ELR (cell line): ENCODE results near the gene NPAS3.

ENCODE experiments used
- DNase-seq: peaks from one replicate; pipeline ENCODE4 v3.0.0-alpha.2; 2015; ENCODE audit warnings: low read depth

NPAS3 gene

DNA sequence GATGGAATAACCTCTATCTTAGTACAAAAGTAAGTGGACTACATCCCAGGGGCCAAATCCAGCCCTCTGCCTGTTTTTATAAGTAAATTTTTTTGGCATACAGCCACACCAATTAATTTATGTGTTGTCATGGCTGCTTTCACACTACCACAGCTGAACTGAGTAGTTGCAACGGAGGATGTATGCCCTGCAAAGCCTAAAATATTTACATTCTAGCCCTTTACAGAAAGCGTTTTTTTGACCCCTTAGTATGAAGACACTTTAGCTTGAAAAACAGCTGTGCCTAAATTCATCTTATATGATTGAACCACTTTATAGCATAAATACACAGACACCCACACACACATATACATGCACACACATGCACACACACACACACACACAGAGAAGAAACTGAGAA lies 510.6 kb downstream of the NPAS3 start:
- no peak for DNase-seq

DNA sequence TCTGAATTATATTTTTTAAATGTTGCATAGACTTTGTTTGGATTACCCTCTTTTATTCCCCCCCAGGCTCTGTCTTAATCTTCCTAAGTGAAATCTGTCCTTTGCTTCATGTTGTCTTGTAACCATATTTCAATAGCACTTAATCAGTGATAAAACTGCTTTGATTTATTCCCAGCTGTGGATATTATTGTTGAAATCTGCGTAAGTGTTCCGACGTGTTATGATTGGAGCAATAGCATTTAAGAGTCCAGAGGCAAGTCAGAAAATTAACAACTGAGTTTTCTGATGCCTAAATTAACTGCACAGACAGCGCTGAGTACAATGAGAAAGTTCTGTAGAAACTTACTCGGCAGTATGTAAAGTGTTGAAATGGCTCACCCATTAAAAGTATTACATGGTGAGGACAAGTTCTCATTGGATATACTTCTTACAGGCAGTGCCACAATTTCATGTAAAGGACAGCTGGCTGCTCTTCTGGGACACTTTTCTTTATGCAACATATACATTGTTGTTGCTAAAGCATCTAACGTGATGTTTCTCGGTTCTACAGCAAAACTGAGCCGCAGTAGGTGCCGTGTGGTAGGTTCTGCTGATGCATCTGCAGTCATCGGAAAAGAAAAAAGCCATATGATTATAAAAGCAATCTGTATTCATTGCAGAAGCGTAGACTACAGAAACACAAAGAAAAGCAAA lies 511.2 kb downstream of the NPAS3 start:
- no peak for DNase-seq

DNA sequence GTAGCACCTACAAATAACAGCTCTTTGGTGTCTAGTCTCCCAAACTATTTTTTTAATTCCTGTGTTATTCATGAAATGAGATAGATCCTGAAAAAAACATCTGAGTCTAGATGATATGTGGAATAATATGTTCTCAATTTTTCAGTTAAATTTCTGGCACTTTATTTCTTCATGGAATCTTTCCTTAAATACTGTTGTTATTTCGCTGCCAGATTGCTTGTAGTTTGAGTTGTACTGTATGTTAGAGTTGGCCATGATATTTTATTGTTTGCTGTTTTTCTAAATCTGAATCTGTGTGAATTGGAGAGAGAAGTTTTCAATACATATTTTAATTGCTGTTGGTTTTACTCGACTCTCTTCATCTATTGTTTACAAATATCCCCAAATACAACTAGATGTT lies 511.7 kb downstream of the NPAS3 start:
- no peak for DNase-seq

DNA sequence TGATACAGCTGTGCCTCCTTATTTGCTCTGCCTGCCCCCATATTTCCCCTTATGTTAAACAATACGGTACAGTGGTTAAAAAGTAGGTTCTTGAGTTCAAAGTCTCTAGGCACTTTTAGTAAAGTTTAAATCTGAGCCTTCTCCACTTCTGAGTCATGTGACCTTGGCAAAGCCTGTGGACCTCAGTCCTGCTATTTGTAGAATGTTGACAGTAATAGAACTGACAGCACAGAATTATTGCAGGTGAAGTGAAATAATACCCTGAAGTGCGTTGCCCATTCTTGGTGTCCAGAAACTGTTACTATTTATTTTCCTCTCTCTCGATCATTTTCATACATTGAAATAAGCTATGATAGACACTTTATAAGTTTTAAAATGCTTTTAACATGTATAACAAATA lies 512.5 kb downstream of the NPAS3 start:
- no peak for DNase-seq

DNA sequence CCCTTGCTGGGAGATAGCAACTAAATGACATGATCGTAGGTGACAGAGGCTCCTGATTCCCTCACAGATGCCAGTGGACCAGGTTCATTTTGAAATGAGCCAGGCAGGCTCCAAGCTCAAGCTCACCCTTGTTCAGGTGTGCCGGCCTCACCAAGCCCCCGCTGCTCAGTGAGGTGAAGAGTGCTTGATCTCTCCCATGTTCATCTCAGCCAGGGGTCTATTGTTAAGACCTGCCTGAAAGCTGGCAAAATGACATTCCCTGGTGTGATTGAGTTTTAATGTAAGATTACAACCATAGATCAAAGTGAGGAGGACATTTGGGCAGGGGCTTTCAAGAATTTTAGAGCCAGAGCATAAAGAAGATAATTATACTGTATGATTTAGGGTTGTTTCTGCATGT lies 514.3 kb downstream of the NPAS3 start:
- no peak for DNase-seq

DNA sequence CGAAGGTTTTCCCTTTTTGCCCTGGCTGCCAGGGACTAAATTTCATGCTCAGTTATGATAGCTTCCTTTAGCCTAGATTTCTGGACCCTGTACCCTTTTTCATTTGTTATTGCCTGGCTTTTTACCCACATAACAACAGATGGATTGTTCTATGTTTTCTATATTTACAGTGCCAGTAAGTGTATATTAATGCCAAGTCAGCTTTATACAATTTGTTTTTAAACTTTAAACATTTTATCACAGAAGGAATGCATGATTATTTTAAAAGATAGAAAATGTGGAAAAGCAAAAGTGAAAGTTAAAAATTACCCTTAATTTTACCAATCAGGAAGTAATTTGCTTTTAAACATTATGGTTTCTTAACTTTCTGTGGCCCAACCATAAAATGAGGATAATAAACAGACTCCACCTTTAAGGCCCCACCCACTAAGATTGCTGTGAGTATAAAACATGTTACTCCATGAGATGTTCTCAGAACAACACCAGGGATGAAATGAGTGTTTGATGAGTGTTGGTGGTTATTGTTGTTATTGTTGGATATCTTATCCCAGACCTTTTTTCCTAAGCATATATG lies 515.4 kb downstream of the NPAS3 start:
- DNase-seq: no peak

DNA sequence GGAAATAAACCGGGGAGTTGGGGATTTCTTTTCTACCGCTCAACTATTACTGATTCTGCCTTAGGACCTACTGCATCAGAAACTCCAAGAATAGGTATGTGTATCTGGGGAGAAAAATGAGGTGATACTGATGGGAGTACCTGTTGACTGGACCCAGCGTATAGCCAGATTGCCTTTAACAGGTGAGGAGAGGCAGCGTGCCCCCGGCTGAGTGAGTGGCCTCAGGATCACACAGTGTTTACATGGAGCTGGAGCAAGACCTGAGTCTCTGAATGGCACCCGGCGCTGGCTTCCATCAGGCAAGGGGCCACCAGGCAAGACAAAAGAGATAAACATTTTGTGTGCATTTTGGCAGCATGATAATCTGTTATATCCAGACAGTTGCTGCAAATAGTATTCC lies 516.0 kb downstream of the NPAS3 start:
- no peak for DNase-seq

DNA sequence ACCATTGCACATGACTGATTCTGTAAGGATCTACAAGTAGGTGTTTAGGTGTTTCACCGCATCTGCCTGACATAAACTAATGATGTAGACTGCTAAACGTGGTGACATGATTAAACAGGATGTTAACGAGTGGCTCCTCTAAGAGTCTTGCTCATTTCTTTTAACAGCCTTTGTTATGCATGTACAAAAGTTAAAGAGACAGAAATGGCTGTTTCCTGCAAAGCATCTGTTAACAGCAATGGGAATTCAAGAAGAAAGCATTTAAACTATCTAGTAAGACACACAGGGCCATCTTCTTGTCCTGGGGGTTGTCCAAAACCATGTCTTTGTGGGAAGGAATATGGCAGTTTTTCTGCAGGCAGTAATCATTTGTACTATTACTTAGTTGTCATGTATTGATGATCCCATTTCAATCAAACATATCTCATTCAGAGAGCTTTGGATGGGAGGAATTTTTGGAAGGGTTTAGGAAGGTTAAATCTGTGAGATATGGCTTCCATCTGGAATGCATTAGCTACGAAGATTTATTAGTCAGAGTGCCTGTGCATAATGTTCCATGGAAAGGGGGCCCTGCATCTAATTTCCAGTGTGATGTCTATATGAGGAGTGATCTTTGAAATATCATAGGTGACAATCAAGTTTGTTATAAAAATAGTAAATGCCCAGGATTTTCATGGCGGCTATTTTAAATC lies 517.1 kb downstream of the NPAS3 start:
- DNase-seq: no peak

DNA sequence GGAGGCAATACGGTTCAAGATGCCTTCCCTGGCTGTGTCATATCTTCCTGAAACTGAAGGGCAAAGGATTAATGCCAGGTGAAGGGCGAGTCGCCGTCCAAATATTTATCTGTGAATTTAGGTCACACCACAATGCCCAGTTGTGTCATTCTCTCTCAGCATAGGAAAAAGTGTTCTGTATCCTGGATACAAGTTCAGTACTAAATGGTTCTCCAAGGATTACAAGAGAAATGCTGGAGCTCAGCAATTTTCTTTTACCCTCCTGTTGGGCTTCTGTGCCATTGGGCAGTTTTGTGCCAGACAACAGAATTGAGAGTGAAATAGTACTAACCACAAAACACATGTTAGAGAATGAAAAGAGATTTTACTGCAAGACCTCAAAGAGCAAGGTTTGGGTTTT lies 518.3 kb downstream of the NPAS3 start:
- no peak for DNase-seq

DNA sequence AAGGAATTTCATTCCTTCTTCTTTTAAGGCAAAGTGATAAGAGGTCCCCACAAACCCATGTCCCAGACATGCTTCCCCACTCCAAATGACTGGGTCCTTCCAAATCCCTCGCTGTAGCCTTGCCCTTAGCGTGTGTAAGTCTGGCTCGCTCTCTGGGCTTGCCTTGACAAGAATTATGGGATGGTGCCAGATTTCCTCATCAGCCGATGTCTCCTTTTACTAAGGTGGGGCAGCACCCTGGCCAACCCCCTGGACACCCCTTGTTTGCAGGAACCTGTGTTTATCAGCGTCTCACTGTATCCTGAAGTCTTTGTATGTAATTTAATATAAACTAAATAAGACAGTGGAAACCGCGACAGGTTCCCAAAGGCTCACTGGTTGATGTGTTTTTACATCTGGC lies 518.9 kb downstream of the NPAS3 start:
- no peak for DNase-seq

DNA sequence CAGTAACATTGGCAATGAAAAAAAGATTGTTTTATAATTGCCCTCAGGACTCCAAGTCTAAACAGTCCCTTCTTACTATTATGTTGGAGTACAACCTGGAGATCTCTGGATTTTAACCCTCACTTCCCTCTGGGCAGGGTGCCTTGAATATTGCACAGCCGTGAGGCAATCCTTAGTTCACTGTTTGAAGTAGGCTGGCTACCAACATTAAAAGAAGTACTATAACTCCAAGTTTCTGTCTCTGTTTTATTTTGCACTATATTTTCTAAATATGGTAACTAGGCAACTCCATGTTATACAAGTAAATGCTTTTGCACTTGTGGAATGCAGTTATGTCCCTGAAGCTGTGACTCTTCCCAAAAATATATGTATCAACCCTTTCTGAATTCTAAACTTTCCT lies 521.5 kb downstream of the NPAS3 start:
- DNase-seq: no peak

DNA sequence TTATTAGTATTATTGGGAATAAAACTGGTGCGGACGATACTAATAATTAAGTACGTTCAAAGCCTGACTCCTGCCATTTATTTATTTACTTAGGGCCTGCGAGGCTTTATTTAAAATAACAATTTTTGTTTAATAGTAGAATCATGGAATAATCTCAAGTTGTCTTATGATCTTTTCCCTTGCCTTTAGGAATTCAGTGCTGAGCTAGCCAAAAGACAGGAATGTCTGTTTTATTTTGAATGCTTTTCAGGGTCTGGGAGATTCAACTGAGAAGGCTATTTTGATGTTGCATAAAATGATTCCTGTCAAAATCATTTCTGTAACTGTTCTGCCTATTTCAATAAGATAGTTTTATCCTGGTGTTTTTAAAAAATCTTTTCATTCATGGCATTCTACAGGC lies 522.4 kb downstream of the NPAS3 start:
- DNase-seq: no peak

DNA sequence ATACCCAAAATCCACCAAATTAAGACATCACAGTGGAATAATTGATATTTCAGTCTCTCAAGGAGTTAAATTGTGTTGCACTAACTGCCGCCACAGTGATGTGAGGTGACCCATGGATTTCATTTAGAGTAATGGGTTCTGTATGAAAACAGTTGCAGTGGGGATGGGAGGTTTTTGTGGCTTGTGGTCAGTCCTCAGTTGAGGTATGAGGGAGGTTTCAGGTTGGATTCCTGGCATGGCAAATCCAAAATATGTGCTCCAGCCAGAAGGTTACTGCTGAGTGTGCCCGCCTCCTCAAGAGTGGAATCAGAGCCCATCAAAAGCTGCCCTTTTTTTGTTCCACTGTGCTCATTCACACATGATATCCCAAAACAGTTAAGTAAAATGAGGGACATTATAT lies 525.1 kb downstream of the NPAS3 start:
- DNase-seq: no peak

DNA sequence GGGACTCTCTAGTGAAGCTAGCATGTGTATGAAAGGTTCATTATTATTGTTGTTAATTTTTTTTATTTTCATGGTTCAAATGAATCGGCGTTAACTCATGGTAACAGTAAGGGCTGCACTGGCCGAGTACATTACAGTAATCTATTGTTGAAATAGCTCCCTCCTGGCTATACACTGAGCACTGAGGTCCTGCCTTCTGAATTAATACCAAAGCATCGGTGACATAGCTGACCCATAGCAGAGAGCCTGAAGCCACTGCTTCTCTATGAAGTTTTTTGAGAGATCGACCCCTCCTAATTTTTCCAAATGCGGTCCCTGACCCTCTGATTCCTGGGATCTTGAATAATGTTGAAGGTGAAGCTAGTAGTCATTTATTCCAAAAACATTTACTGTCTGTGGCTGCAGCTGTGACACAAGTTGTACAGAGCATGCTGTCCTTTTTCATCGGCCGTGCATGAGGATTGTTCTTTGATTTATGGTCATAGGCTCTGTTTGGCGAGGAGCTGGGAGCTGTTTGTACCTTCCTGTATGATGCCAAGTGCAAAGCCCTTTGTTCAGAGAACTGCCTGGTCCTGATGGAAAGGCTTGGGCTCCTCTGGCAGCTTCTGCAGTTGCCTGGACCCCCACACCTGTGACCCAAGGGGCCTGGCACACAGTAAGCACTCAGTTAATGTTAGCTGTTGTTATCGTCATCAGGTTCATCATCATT lies 525.7 kb downstream of the NPAS3 start:
- no peak for DNase-seq

DNA sequence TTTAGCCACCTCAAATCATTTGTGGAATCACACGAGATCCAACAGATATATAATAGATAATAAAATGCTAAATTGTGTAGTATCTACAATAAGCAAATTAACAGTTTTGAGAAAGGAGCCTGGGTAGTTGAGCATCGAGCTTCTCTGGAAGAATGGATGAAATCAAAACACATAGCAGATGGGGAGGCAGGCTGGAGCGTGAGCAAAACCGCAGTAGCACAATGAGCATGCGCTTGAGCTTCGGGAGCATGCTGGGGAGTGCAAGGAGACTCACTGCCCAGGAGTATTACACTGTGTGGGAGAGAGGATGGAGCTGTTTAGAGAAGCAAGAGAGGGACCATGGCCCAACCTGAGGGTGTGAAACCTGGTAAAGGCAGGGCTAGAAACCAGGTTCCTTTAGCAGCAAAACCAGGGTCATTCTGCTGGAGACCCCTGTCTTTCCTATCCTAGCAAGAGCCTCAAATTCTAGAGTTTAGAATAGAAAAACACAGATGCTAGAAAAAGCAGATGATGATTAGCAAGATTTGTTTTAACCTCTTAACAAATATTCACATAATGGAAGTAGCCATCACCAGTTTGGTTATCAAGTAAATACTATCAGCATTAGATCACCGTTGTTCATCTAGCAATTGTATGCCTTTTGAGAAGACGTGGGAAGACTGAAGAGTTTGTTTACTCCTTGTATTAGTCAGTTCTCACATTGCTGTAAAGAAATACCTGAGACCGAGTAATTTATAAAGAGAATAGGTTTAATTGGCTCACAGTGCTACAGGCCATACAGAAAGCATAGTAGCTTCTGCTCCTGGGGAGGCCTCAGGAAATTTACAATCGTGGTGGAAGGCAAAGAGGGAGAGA lies 527.4 kb downstream of the NPAS3 start:
- DNase-seq: peak; percentile 46

DNA sequence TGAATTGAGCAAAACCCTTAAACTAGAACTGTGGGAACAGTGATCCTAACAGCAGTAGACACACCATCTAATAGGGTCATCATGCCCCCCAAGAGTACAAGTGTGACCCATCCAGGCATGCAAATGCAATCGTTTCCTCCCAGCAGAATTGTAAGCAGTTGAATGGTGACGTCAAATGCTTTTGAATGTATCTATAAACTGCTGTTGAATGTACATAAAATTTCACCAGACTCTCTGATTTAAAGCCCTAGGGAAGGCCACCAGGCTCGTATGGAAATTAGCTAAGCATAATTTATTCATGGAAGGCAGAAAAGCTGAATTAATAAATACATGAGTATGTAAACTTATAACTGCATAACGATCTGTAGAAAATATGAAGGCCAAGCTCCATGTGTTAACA lies 529.3 kb downstream of the NPAS3 start:
- DNase-seq: no peak

DNA sequence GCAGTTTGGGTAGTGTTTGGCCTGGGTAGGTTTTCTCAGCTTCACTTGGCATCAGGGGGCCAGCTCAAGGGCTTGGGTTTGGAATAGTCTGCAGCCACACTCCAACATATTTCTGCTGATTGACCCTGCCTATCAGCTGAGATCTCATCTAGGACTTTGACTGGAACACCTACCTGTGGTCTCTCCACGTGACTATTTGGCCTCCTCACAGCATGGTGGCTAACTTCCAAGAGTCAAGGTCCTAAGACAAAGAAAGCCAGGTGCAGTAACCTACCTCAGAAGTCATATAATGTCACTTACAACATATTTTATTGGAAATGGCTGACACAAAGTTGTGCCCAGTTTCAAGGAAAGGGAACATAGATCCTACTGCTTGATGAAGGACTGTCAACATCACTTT lies 531.2 kb downstream of the NPAS3 start:
- no peak for DNase-seq

DNA sequence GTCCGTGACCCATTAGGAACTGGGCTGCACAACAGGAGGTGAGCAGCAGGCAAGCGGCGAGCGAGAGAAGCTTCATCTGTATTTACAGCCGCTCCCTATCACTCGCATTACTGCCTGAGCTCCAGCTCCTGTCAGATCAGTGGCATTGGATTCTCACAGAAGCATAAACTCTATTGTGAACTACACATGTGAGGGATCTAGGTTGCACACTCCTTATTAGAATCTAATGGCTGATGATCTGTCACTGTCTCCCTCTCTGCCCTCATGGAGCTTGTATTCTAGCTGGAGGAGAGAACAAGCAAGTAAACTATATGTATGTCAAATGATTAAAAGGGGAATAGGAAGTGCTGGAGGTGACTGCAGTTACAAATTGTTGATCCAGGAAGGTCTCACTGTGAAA lies 533.1 kb downstream of the NPAS3 start:
- DNase-seq: no peak

DNA sequence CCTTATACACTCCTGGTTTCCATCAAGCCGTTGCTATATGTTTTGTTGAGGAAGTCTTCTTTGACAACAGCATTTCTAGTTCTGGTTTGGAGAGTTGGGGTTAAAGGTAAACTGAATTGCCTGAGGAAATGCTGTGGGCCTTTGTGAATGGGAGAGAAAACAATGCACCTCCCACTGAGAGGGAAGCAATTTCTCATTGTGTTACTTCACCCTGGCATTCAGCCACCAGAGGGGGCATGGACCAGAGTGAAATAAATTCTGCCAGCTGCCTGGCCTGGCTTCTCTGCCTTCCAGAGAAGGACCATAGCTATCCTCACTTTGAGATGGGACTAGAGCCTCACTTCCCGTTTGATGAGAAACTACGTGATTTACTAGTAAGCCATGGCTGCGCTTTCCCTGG lies 536.9 kb downstream of the NPAS3 start:
- DNase-seq: peak; percentile 67

DNA sequence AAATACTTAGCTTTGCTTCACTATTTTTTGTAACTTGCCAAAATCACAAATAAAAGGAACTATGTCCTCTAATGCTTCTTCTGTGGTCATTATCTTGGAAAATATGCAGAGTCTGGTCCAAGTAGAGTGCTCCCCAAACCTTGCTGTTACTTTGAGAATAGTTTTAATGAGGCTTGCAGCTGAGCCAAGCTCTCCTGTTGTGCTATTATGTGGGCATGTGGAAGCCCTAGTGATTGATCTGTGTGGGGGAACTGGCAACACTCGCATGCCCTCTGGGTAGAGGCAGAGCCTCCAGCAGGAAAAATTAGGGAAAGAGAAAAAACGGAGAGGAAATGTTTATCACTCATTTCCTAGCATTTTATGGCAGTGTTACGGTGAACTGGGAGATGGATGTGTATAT lies 539.1 kb downstream of the NPAS3 start:
- no peak for DNase-seq

DNA sequence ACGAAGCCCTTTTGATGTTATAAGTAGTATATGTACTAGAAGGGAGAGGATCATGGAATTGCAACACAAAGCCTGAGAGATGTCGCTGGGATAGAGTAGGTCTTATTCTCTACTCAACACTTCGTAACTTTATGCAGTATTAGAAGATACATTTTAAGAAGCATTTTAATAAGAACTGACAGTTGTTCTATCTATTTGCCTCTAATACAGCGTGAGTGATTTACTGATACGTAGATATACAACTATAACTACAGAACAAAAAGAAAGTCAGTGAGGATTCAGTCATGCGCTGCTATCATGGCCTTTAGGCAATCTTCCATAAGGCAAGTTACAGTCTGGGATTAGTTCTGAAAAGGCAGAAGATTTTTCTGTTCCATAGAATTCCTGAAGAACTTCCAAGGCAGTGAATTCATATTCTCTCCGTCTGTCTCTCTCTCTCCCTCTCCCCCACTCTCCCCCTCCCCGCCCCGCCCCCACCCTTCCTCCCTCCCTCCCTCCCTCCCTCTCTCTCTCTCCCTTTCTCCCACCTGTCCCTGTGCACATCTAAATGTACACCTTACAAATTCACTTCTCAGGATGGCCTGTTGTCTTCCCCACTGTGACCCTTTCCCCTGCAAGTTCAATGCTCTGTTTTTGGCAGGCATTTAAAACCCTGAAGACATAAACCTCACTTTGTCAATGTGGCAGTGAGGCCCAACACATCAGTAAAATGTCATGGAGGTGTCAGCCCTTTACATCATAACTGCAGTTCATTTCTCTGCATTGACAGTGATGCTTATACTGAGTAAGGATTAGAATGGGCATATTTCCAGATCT lies 541.6 kb downstream of the NPAS3 start:
- DNase-seq: no peak

DNA sequence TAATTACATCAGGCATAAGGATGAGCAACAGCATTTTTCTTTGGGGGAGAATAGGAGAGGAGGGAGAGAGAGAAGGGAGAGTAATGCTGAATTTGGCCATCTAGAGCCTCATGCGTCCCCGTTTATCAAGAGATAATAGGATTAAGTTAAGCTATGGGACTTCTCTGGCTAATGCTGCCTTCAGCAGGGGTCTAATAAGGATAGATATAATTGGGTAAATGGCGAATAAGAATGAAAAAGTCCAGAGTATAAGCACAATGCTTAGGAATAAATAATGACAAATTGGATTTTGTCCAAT lies 542.2 kb downstream of the NPAS3 start:
- no peak for DNase-seq
